Measurements from ENCODE around the gene NDRG3. TPM values are rescaled to one million over a fixed set of nuclear protein-coding genes. Genes with fewer than 3 reads are reported as not detected.

NDRG3 gene
- total RNA-seq, 1 experiment from 2014 or later, result 23.6 TPM

DNA sequence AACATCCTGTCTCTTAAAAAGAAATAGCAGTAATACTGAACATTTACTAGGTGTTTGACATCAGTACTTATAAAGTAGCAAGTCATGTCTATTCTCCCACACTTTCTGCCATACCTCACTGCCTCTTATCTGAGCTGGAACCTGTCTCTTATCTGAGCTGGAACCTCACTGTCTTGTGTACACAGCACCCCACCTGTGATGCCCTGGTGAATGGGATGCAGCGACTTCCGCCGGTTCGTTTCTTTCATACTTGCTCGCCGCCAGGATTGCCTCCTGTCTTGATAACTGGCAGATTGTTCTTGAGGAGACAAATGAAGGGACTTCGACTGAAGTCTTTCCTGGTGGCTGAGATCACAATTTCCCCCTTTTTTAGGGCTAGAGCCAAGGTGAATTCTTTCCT, 24.8 kb upstream of the NDRG3 start:
- Histone ChIP-seq H2AFZ (ENCODE audit: low read length) (no peak overlapping the region), H2BK5ac (ENCODE audit: insufficient read length, low read length) (no peak overlapping the region), H2BK120ac (ENCODE audit: low read depth, low read length, poor library complexity, severe bottlenecking) (no peak overlapping the region), H2BK15ac (ENCODE audit: low read depth, low read length) (no peak overlapping the region), H3K4ac (ENCODE audit: low read depth, low read length) (no peak overlapping the region), H3K79me1 (ENCODE audit: insufficient read depth, low read depth, low read length, poor library complexity, severe bottlenecking) (no peaks in the 10 kb centered on the region), H2BK20ac (ENCODE audit: low read depth, low read length, poor library complexity, severe bottlenecking) (no peak overlapping the region), H3K27ac (ENCODE audit: insufficient read length, low read depth, low read length) (no peak overlapping the region), H3T11ph (ENCODE audit: low read length) (no peak overlapping the region), H3K14ac (ENCODE audit: insufficient read depth, low read length) (no peak overlapping the region), H3K9ac (ENCODE audit: extremely low read depth, insufficient read length, low read length) (no peak overlapping the region), H3K23ac (ENCODE audit: insufficient read length, low read depth, low read length) (no peak overlapping the region), H3K9me3 (ENCODE audit: control insufficient read depth, low read depth, low read length) (no peaks in the 10 kb centered on the region), H4K91ac (ENCODE audit: insufficient read length, low read depth, low read length) (no peak overlapping the region), H3K18ac (ENCODE audit: insufficient read length, low read depth, low read length) (no peak overlapping the region), H3K56ac (ENCODE audit: insufficient read length, low read depth, low read length) (no peak overlapping the region), H3K79me2 (ENCODE audit: insufficient read depth, low read length) (no peaks in the 10 kb centered on the region), H3K27me3 (ENCODE audit: insufficient read depth, low read length) (no peaks in the 10 kb centered on the region), H3K4me2 (ENCODE audit: insufficient read depth, insufficient read length, low read length) (no peak overlapping the region), H4K5ac (ENCODE audit: insufficient read length, low read depth, low read length) (no peak overlapping the region), H2AK5ac (ENCODE audit: insufficient read length, low read length) (no peak overlapping the region), H4K8ac (replicated peaks; ENCODE audit: insufficient read length, low read depth, low read length) (no peak overlapping the region), H3K4me1 (ENCODE audit: insufficient read depth, low read length) (no peaks in the 10 kb centered on the region; the same call in 1 of the 2 replicates), H4K20me1 (ENCODE audit: control insufficient read depth, insufficient read depth, insufficient read length) (no peaks in the 10 kb centered on the region), H2BK12ac (ENCODE audit: insufficient read length, low read depth, low read length) (no peak overlapping the region), H3K23me2 (ENCODE audit: insufficient read length, low read depth, low read length, poor library complexity, severe bottlenecking) (peaks cover 11% of the 10 kb centered on the region)
- Mint-ChIP-seq H3K36me3 (ENCODE audit: insufficient read depth in 1 of 3, low read depth in 3 of 3) (peaks cover 0 to 44% (median 38%) of the 10 kb centered on the region in 3 experiments), H3K9me3 (peaks cover 0 to 1% of the 10 kb centered on the region in 2 experiments; a peak in 2 of 5 replicates), H3K27me3 (ENCODE audit: low read depth) (no peaks in the 10 kb centered on the region; the same call in 1 of the 2 replicates), H3K4me1 (peaks cover 8 to 11% of the 10 kb centered on the region in 2 experiments), H3K4me3 (no peak overlapping the region), H3K27ac (no peak overlapping the region; a peak in 1 of 7 replicates)
- TF ChIP-seq, protein P1, sequence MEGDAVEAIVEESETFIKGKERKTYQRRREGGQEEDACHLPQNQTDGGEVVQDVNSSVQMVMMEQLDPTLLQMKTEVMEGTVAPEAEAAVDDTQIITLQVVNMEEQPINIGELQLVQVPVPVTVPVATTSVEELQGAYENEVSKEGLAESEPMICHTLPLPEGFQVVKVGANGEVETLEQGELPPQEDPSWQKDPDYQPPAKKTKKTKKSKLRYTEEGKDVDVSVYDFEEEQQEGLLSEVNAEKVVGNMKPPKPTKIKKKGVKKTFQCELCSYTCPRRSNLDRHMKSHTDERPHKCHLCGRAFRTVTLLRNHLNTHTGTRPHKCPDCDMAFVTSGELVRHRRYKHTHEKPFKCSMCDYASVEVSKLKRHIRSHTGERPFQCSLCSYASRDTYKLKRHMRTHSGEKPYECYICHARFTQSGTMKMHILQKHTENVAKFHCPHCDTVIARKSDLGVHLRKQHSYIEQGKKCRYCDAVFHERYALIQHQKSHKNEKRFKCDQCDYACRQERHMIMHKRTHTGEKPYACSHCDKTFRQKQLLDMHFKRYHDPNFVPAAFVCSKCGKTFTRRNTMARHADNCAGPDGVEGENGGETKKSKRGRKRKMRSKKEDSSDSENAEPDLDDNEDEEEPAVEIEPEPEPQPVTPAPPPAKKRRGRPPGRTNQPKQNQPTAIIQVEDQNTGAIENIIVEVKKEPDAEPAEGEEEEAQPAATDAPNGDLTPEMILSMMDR (conservative IDR thresholded peaks at IDR 0.05), result no peak
- no peak for DNase-seq
- WGBS (ENCODE audit: extremely low coverage, insufficient read length, low lambda C conversion rate), result no CpG with 5 or more reads among the region's 7 CpGs
